ACC112 (cell line): Measurements from ENCODE around the gene ILF2.

ENCODE experiments used
- H2AFZ ChIP-seq: fragments of 200-600 bp; sonication (generic); one replicate; pipeline ENCODE4 v1.6.0; 2017; ENCODE audit warnings: antibody characterized with exemption, low read length; ENCODE audit not compliant: unreplicated experiment
- H3K27ac ChIP-seq: fragments of 200-600 bp; sonication (generic); 2 replicates; pipeline ENCODE4 v1.5.1; 2014; ENCODE audit warnings: low read depth, mild to moderate bottlenecking, antibody characterized with exemption, low read length, moderate library complexity
- H3K27me3 ChIP-seq: fragments of 200-600 bp; sonication (generic); 2 replicates; pipeline ENCODE4 v1.6.1; 2014; ENCODE audit warnings: mild to moderate bottlenecking, antibody characterized with exemption, low read length, moderate library complexity, mixed read lengths; ENCODE audit not compliant: insufficient read depth
- H3K36me3 ChIP-seq: fragments of 200-600 bp; sonication (generic); 2 replicates; pipeline ENCODE4 v1.6.1; 2016; ENCODE audit warnings: mild to moderate bottlenecking, antibody characterized with exemption, low read length, moderate library complexity, mixed read lengths; ENCODE audit not compliant: insufficient read depth
- H3K4me1 ChIP-seq: fragments of 200-600 bp; sonication (generic); one replicate; pipeline ENCODE4 v1.6.1; 2016; ENCODE audit warnings: low read length, mixed read lengths; ENCODE audit not compliant: insufficient read depth, unreplicated experiment, control insufficient read depth
- H3K4me3 ChIP-seq: fragments of 200-600 bp; sonication (generic); 2 replicates; pipeline ENCODE4 v1.5.1; 2014; ENCODE audit warnings: mild to moderate bottlenecking, low read depth, low read length
- H3K79me2 ChIP-seq: fragments of 200-600 bp; sonication (generic); one replicate; pipeline ENCODE4 v1.6.0; 2016; ENCODE audit warnings: low read length; ENCODE audit not compliant: control insufficient read depth, unreplicated experiment, insufficient read depth

ILF2 gene

DNA sequence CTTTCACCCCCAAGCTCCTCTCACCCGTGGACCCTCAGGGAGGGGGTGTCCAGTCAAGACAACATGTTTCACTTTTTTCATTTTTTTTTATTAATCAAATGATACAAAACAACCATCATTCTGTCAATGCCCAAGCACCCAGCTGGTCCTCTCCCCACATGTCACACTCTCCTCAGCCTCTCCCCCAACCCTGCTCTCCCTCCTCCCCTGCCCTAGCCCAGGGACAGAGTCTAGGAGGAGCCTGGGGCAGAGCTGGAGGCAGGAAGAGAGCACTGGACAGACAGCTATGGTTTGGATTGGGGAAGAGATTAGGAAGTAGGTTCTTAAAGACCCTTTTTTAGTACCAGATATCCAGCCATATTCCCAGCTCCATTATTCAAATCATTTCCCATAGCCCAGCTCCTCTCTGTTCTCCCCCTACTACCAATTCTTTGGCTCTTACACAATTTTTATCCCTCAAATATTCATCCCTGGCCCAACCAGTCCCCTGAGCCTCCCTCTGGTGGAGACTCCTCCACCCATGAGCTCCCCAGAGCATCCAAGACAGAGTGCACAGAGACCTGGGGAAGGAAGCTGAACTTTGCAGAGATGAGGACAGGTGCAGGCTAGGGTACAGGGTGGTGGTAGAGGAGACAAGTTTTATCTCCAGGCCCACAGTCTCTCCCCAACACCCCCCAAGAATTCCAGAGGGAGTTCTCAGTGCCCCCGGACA lies 56.4 kb downstream of the ILF2 start:
- Histone ChIP-seq H3K36me3 (peaks cover 3% of the 10 kb centered on the region; the same call in 1 of the 2 replicates), H3K4me1 (peaks cover 50% of the 10 kb centered on the region), H2AFZ (no peak overlapping the region), H3K79me2 (peaks cover 41% of the 10 kb centered on the region), H3K27ac (no peak overlapping the region), H3K27me3 (no peaks in the 10 kb centered on the region), H3K4me3 (no peak overlapping the region)

DNA sequence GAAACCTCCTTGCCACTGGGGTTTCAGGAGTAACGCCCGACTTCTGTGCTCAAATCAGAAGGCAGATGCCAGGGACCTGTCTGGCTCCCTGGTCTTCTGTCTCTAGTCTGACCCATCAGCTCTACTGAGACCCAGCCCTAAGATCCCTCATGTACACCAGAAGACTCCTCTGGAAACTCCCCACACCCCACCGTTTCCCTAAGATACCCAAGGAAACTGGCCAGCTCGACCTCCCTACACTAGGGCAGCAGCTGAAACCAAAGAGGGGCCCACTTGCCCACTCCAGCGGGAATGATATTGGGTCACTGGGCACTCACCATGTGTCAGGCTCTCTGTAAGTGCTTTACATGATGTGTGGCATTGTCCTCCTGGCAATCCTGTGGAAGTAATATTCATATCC lies 57.4 kb downstream of the ILF2 start:
- Histone ChIP-seq H3K27ac (peak overlapping the region; percentile 74; the same call in 1 of the 2 replicates), H3K36me3 (0 out of 2 replicates have a peak, but pooled peaks cover 3% of the 10 kb centered on the region), H3K4me3 (peak overlapping the region; percentile 93), H3K79me2 (peaks cover 50% of the 10 kb centered on the region), H3K27me3 (no peaks in the 10 kb centered on the region), H2AFZ (peak overlapping the region; percentile 67), H3K4me1 (peaks cover 55% of the 10 kb centered on the region)

DNA sequence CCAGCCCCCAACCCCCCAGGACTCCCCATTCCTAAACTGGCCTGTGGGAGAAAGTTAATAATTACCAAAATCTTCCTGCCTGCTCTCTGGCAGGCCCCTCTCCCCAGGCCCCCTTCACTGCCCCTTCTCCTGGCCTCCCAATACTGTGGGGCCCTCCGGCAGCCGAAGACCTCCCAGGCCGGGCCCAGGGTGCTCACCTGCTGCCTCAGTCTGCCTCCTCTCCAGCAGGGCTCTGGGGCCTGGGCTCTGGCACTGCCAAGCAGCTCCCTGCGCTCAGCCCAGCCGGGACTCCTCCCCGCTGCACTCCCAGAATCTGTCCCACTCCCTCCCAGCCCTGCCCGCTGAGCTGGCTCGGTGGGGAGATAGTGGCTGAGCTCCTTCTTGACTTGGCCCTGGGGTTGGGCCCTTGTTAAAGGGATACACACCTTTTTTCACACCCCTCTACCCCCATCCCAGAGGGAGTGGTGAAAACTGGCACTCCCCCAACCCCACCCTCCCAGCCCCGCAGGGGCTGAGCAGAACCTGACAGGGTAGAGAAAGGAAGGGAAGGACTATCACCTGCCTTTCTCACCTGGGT lies 58.0 kb downstream of the ILF2 start, which contains the start of gene S100A16:
Gene S100A16, minus strand, starts transcription at position 383 of the 577 bp plus-strand sequence. CDS start 4,986 bp downstream, outside the sequence.
- Histone ChIP-seq H2AFZ (peak within 1 kb of the TSS; percentile 67), H3K4me3 (peak within 1 kb of the TSS; percentile 93), H3K4me1 (peaks cover 59% of the 10 kb centered on the region), H3K36me3 (0 out of 2 replicates have a peak, but pooled peaks cover 3% of the 10 kb centered on the region), H3K27ac (peak within 1 kb of the TSS; percentile 74), H3K79me2 (peaks cover 55% of the 10 kb centered on the region), H3K27me3 (no peaks in the 10 kb centered on the region)

DNA sequence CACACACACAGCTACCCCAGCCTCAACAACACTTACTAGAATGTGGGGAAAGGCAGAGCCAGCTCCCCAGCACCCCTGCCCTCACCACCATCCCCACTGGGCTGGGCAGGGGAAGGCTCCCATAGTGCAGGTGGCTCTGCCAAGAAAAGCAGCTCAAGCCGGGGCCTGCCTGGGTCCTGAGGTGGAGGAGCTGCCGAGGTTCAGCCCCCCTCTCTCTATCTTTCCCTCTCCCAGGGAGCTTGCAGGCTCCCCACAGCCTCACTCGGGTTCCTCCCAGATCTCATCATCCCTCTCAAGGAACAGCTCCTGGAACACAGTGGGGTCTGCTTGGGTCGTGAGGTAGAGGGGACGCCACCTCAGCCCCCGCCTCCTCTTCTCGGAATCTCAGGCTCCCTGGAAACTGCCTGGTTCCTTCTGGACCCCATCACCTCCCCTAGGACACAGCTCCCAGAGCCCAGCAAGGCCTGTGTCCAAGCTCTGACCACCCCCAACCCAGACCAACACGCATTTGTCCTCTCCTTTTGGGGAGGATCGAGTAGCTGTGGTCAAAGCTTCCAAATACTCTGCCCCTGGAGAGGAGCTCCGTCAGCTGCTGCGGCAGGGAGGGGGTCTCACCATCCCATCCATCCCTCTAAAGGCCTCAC lies 58.6 kb downstream of the ILF2 start:
- peak overlapping the region; percentile 4 for H2AFZ ChIP-seq
- no peaks in the 10 kb centered on the region for H3K27me3 ChIP-seq
- H3K27ac ChIP-seq, result peak overlapping the region; percentile 74
- peaks cover 60% of the 10 kb centered on the region for H3K4me1 ChIP-seq
- peaks cover 7% of the 10 kb centered on the region; the same call in 1 of the 2 replicates for H3K36me3 ChIP-seq
- peaks cover 61% of the 10 kb centered on the region for H3K79me2 ChIP-seq
- peak overlapping the region; percentile 93 for H3K4me3 ChIP-seq
